Hematopoietic multipotent progenitor cell treated with erythropoietin and hydrocortisone succinate and interleukin-3 and kit ligand, for 6 days (in vitro differentiated cells): ENCODE measurements around the gene CREB3L2.
"Not testable (repeated sequence)": the region's sequence is repeated elsewhere in the genome, so short reads cannot be mapped to it uniquely, and the experiment has no call there.

Experiments
- DNase-seq: peaks from one replicate; pipeline ENCODE4 v3.0.0-alpha.2; 2015

Gene CREB3L2

DNA sequence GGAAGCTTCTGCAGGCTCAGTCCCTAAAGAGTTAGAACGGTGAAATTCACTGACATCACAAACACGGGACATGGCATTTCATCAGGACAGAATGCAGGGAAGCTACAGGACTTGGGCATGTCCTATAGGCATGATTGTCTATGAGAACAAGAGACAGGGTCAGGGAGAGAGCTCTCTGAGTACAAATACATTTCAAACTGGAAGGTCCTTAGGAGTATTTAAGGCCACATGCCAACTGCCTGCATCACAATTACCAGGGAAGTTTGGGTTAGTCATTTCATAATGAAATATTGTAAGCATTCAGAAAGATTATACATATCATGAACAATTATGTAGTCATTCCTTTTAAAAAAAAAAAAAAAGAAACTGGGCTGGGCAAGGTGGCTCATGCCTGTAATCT lies 71.3 kb downstream of the CREB3L2 start:
- no peak for DNase-seq

DNA sequence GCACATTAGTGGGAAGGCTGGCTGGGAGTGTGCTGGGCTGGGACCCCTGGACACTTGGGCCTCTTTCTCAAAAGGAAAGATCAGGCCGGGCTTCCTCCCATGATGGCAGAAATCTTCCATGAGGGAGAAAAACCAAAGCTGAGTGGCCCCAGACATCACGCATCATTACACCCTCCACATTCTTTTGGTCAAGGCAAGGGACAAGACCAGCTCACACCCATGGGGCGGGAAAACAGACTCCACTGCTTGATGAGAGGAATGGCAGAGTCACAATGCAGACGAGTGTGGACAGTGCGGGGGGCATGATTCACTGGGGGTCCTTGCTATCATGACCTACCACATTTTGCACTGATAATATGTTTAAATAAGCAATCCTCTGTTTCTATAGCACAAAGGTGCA lies 73.3 kb downstream of the CREB3L2 start:
- DNase-seq: no peak

DNA sequence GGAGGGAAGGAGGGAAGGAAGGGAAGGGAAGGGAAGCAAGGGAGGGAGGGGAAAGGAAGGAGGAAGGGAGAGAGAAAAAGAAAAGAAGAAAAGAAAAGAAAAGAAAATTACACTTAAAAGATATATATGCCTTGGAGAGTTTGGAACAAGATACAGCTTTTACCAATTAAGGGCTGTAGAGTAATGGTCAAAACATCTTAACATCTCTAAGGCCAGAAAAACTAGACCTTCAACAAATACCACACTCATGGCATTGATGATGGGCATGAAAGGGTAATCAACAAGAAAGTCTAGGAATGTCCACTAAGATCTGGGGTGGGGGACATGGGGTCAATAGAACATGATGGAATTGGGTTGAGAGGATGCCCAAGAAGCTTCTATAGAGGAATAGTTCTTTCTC lies 74.5 kb downstream of the CREB3L2 start:
- no peak for DNase-seq

GRCh38 chr7:137926206-137926605 lies 75.7 kb downstream of the CREB3L2 start:
- DNase-seq: not testable (repeated sequence)

GRCh38 chr7:137925754-137926153 lies 76.1 kb downstream of the CREB3L2 start:
- no peak for DNase-seq

GRCh38 chr7:137925091-137925490 lies 76.8 kb downstream of the CREB3L2 start:
- no peak for DNase-seq

DNA sequence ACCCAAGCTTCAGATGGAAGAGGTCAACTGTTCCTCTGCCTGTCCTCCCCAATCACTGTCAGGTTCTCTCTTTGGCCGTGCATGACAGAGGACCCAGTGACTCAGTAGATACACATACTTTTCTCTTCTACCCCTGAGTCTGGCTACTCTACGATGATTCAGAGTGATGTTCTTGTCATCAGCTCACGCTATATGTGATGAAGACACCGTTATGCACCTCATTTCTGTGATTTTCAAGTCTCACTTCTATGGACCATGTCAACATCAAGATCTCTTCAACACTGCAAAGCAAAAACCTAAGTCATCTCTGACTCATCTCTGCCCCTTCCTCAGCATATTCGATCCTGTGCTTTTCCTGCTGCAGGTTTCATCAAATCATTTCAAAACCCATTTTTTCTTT lies 78.5 kb downstream of the CREB3L2 start:
- no peak for DNase-seq

- DNase-seq: no peak
Observed at GRCh38 chr7:137920637-137921399, 81.1 kb downstream of the CREB3L2 start.

DNA sequence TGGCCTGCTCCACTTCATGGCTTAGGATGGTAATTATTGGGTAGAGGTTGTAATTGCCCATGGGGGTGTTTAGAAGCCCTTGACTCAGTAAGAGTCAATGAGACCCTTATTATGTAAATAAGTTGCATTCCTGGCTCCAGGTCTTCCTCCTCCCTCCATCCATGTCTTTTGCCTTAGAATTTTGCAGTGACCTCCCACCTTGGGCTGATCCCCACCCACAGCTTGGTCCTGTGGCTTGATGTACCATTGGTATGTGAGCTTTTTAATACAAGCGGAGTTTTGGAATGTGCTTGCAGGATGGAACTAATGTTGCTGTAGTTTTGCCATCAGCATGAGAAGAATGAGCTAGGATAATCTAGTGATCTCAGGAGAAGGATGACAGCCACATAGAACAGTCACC lies 81.9 kb downstream of the CREB3L2 start:
- DNase-seq: no peak

DNA sequence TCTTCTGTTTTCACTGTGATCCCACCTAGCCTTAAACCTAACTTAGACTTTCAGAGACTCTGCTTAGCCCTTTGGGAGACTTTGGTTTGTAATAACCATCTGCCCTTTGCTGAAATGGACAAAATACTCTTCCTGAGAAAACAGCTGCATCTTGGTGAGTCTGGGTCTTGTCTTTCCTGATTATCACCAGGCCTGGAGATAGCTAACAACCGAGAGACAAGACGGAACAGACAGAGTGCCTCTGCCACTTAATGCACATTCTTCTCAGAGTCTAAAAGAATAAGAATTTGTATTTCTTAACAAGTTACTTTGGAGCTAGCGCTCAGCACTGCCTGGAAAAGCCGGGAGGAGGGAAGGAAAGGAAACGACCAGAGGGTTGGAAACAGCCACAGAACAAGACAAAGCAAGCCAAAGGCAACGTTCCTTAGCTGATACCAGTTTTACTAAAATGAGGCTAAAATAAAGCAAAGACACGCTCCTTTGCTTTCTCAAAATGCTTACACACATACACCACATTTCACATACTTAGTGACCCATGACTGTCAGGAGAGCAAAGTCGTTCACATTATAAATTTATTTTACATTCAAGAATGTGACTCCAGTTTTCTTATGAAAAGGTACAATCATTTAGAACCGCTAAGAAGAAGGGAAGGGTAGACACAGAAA lies 84.8 kb downstream of the CREB3L2 start:
- DNase-seq: no peak

GRCh38 chr7:137916564-137916963 lies 85.3 kb downstream of the CREB3L2 start:
- no peak for DNase-seq

- no peak for DNase-seq
Observed at GRCh38 chr7:137915266-137915665, 86.6 kb downstream of the CREB3L2 start.

DNA sequence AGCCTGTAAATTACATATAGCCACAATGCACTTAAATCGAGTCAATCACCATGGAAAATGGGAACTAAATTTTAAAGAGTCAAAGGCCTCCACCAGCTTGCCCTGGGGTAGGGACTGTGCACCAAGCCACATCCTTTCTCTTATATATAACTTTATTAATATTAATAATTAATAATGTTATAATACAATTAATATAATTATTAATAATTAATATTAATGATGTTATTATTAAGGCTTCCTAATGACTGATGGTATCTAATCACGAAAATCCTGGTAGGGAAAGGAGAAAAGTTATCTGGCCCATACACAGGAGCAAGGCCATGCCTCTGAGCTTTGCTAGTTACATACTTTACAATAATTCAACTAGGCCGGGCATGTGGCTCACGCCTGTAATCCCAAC lies 87.9 kb downstream of the CREB3L2 start:
- no peak for DNase-seq

DNA sequence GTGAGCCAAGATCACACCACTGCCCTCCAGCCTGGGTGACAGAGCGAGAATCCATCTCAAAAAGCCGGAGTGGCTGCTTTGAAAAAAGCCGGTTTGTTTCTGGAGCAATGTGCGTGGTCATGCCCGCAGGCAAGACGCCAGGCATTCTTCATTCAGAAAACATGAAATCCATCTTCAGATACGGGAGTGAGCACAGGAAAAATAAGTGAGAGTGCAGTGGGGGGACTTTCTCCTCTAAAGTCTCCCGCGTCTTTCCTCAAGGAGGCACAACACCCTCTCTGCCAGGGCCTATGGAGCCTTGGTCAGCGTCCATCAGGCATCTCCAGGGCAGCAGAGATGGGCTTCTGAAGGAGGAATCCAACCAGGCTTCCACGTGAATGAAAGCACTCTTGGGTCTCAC lies 92.8 kb downstream of the CREB3L2 start:
- no peak for DNase-seq

GRCh38 chr7:137908106-137908505 lies 93.8 kb downstream of the CREB3L2 start:
- no peak for DNase-seq

DNA sequence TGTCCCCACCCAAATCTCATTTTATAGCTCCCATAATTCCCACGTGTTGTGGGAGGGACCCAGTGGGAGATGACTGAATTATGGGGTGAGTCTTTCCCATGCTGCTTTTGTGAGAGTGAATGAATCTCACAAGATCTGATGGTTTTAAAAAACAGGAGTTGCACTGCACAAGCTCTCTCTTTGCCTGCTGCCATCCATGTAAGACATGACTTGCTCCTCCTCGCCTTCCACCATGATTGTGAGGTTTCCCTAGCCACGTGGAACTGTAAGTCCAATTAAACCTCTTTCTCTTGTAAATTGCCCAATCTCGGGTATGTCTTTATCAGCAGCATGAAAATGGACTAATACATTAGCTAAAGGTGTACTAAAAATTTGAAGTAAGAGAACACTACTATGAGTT lies 95.2 kb downstream of the CREB3L2 start:
- not testable (repeated sequence) for DNase-seq

DNA sequence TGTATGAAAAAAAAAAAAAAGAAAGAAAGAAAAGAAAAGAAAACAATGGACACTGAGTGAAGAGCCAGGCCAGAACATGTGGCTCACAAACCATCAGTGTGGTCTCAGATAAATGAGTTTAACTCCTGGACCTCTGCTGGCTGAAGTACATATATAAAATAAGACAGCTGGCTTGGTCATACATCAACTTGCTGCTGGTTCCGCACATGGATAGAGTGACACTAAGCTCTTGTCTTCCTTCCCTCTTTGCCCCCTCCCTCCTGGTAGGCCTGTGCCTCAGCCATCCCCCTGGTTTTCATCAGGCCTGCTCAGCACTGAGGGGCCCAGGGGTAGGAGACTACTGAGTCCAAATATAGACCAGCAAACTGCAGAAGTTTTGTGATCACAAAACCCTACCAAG lies 97.1 kb downstream of the CREB3L2 start:
- peak; percentile 11 for DNase-seq

- DNase-seq: peak; percentile 92
Observed at GRCh38 chr7:137903382-137904169, 98.3 kb downstream of the CREB3L2 start.

DNA sequence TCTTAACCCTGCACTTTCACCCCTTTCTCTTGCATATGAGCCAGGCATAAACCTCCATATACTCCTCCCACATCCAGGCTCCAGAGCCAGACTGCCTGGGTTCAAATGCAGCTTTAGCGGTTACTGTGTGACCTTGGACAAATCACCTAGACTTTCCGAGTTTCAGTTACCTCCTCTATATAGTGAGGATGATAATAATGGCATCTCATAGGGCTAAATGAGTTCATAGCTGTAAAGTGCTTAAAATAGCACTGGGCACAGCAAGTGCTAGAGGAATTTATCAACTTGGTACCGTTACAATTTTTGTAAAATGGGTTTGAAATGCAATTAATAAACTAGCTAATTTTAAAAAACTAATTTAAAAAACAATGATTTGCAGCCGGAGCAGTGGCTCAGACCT lies 101.7 kb downstream of the CREB3L2 start:
- no peak for DNase-seq

GRCh38 chr7:137898839-137899721 lies 102.8 kb downstream of the CREB3L2 start:
- peak; percentile 91 for DNase-seq

DNA sequence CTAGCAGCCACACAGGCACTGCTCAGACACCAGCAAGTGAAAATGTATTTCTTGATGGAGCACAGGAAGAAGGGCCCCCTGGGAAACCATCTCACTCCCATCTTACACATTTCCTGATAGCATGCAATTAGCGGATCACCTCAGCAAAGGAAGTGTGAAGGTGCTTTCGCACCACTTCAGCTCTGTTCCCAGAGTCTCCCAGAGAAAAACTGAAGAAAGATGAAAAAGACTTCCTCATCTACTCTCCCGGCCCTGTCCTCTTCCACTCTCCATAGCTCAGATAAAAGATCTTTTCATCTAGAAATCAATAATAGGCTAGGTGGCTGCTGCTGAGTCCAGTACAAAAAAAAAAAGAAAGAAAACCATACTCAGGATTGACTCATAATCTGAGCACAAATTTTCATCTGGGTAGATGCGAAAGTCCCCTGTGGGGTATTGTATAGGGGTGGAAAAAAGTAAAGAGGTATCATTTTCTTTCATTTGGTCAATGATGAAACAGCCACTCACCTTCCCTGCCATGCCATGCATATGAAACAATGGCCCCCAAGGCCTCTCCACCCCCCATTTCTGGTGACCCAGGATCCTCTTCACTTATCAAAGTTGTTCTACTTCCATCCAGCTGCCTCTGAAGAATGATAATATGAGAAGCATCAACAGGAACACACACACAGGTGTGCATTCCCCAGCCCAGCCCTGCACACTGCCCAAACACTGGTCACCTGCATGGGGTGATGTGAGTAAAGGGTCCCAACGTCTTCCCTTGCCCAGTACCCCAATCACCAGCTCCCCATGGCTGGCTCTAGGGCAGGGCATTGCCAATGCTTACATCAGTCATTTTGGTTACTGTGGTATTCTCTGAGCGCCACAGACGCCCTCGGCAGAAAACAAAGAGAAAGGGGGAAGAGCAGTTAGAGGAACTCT lies 106.3 kb downstream of the CREB3L2 start:
- no peak for DNase-seq
